Uterus (tissue), 4 donors: ENCODE measurements around the gene IGF2. TPM values are rescaled to one million over a fixed set of nuclear protein-coding genes. Genes with fewer than 3 reads are reported as not detected.

ENCODE experiments used
- DNase-seq, 2 donors: peaks; one replicate each; pipeline ENCODE4 v3.0.0-alpha.2; 2019 to 2020
- H3K27ac ChIP-seq, 2 donors: fragments of 200-600 bp; sonication (generic); 1 replicate in 1 of 2; 2 replicates in 1 of 2; pipeline ENCODE4 v1.5.1; 2016 to 2018
- H3K27me3 ChIP-seq, 2 donors: fragments of 200-600 bp; sonication (generic); one replicate each; pipeline ENCODE4 v1.5.1; 2018 to 2019; ENCODE audit warnings: control low read depth in 1 of 2
- H3K36me3 ChIP-seq, 2 donors: fragments of 200-600 bp; sonication (generic); one replicate each; pipeline ENCODE4 v1.5.1; 2019; ENCODE audit warnings: control low read depth in 1 of 2
- H3K4me1 ChIP-seq, 2 donors: fragments of 200-600 bp; sonication (generic); one replicate each; pipeline ENCODE4 v1.5.1; 2018 to 2019; ENCODE audit warnings: control low read depth in 1 of 2
- H3K4me3 ChIP-seq, 2 donors: fragments of 200-600 bp; sonication (generic); 1 replicate in 1 of 2; 2 replicates in 1 of 2; pipeline ENCODE4 v1.5.1; 2018 to 2019; ENCODE audit warnings: mild to moderate bottlenecking in 1 of 2
- H3K9me3 ChIP-seq, 2 donors: fragments of 200-600 bp; sonication (generic); one replicate each; pipeline ENCODE4 v1.5.1; 2019; ENCODE audit warnings: control low read depth in 1 of 2
- CTCF ChIP-seq, 4 experiments: fragments of 200-600 bp in 2 of 4; fragments of 450-650 bp in 2 of 4; sonication (generic) in 2 of 4; IDR thresholded peaks; one replicate each; pipeline ENCODE4 v1.5.1; 2016 to 2019; ENCODE audit warnings: antibody characterized with exemption in 4 of 4, mild to moderate bottlenecking in 2 of 4, moderate library complexity in 1 of 4
- POLR2A ChIP-seq, 2 donors: fragments of 450-650 bp; IDR thresholded peaks; one replicate each; pipeline ENCODE4 v1.6.1; 2016; ENCODE audit warnings: antibody characterized with exemption in 2 of 2, mild to moderate bottlenecking in 1 of 2, moderate library complexity in 1 of 2
- intact Hi-C: fragments of 100-400 bp; cut with DNase I; formaldehyde crosslinking; loops from one replicate; pipeline ENCODE4 v1.15.1; 2023; ENCODE audit warnings: low total_unique reads
- total RNA-seq, 4 donors: library from RNA; depleted of rRNA in 3 of 4; stranded (reverse); fragments of >200 nt in 3 of 4; gene quantifications; one replicate each; pipeline versions ENCODE4 v1.1.0 to v1.2.4, GENCODE V29; 2014 to 2023
- donor health status: DM: yes; HTN: yes; CAD: no.

IGF2 gene
- total RNA-seq, 4 donors from 2014 or later, result 54.1 to 347 (median 188) TPM

- no peaks in the 10 kb centered on the region for H3K36me3 ChIP-seq
- no peak overlapping the region for H3K4me3 ChIP-seq
- no peaks in the 10 kb centered on the region for H3K4me1 ChIP-seq
- H3K9me3 ChIP-seq, result no peaks in the 10 kb centered on the region
- TF ChIP-seq CTCF (IDR thresholded peaks at IDR 0.05) (no peak), POLR2A (IDR thresholded peaks at IDR 0.05) (no peak)
- H3K27me3 ChIP-seq, result peaks cover 0 to 7% of the 10 kb centered on the region in 2 donors
- intact Hi-C loops, result no loop called here
- H3K27ac ChIP-seq, result no peak overlapping the region
- no peak for DNase-seq
Observed at GRCh38 chr11:2182692-2183474, 43.7 kb upstream of the IGF2 start.

- H3K27me3 ChIP-seq, result peaks cover 0 to 7% of the 10 kb centered on the region in 2 donors
- intact Hi-C loops, result no loop called here
- H3K4me3 ChIP-seq, result no peak overlapping the region
- no peak for DNase-seq
- H3K27ac ChIP-seq, result no peak overlapping the region
- no peak for TF ChIP-seq CTCF (IDR thresholded peaks at IDR 0.05)
- no peak for TF ChIP-seq POLR2A (IDR thresholded peaks at IDR 0.05)
- no peaks in the 10 kb centered on the region for H3K36me3 ChIP-seq
- no peaks in the 10 kb centered on the region for H3K9me3 ChIP-seq
- H3K4me1 ChIP-seq, result no peaks in the 10 kb centered on the region
Observed at GRCh38 chr11:2182075-2182474, 42.9 kb upstream of the IGF2 start.

- H3K36me3 ChIP-seq, result no peaks in the 10 kb centered on the region
- no peaks in the 10 kb centered on the region for H3K27me3 ChIP-seq
- H3K27ac ChIP-seq, result no peak overlapping the region
- H3K4me3 ChIP-seq, result no peak overlapping the region
- no peak for TF ChIP-seq POLR2A (IDR thresholded peaks at IDR 0.05)
- TF ChIP-seq CTCF (IDR thresholded peaks at IDR 0.05), result no peak
- intact Hi-C loops, result no loop called here
- H3K9me3 ChIP-seq, result no peaks in the 10 kb centered on the region
- no peak for DNase-seq
- no peaks in the 10 kb centered on the region for H3K4me1 ChIP-seq
Observed at GRCh38 chr11:2180789-2181370, 41.7 kb upstream of the IGF2 start.

GRCh38 chr11:2180347-2180746 is 41.2 kb upstream of the IGF2 start:
- Histone ChIP-seq H3K9me3 (no peaks in the 10 kb centered on the region), H3K27me3 (no peaks in the 10 kb centered on the region), H3K36me3 (no peaks in the 10 kb centered on the region), H3K27ac (no peak overlapping the region), H3K4me1 (no peaks in the 10 kb centered on the region), H3K4me3 (no peak overlapping the region)
- TF ChIP-seq CTCF (IDR thresholded peaks at IDR 0.05) (no peak), POLR2A (IDR thresholded peaks at IDR 0.05) (no peak)
- DNase-seq, result no peak
- intact Hi-C loops, result no loop called here

- DNase-seq, result no peak
- H3K27me3 ChIP-seq, result no peaks in the 10 kb centered on the region
Observed at GRCh38 chr11:2179516-2179915, 40.3 kb upstream of the IGF2 start.

More at GRCh38 chr11:2179516-2179915, 40.3 kb upstream of the IGF2 start:
- Histone ChIP-seq H3K4me3 (no peak overlapping the region), H3K36me3 (no peaks in the 10 kb centered on the region), H3K9me3 (no peaks in the 10 kb centered on the region), H3K4me1 (no peaks in the 10 kb centered on the region), H3K27ac (no peak overlapping the region)
- TF ChIP-seq CTCF (IDR thresholded peaks at IDR 0.05), result no peak
- no peak for TF ChIP-seq POLR2A (IDR thresholded peaks at IDR 0.05)
- intact Hi-C loops, result no loop called here
